Parathyroid adenoma (tissue), 2 donors: ENCODE results near the gene SYPL1.

Experiments
- H2AFZ ChIP-seq: fragments of 300-600 bp; sonication (generic); one replicate; pipeline ENCODE4 v1.7.0; 2017; ENCODE audit warnings: antibody characterized with exemption, mild to moderate bottlenecking
- H3K27ac ChIP-seq: fragments of 300-600 bp; sonication (generic); one replicate; pipeline ENCODE4 v1.7.0; 2017
- H3K27me3 ChIP-seq: fragments of 300-600 bp; sonication (generic); one replicate; pipeline ENCODE4 v1.7.0; 2017; ENCODE audit warnings: low read length; ENCODE audit not compliant: control insufficient read depth, insufficient read depth
- H3K36me3 ChIP-seq: fragments of 300-600 bp; sonication (generic); one replicate; pipeline ENCODE4 v1.7.0; 2017; ENCODE audit warnings: low read length; ENCODE audit not compliant: control insufficient read depth, insufficient read depth
- H3K4me1 ChIP-seq: fragments of 300-600 bp; sonication (generic); one replicate; pipeline ENCODE4 v1.7.0; 2017; ENCODE audit warnings: control low read depth
- H3K4me2 ChIP-seq: fragments of 300-600 bp; sonication (generic); one replicate; pipeline ENCODE4 v1.7.0; 2017; ENCODE audit warnings: low read length
- H3K4me3 ChIP-seq: fragments of 300-600 bp; sonication (generic); one replicate; pipeline ENCODE4 v1.7.0; 2017; ENCODE audit warnings: low read depth, low read length
- H3K79me2 ChIP-seq: fragments of 300-600 bp; sonication (generic); one replicate; pipeline ENCODE4 v1.7.0; 2017; ENCODE audit warnings: control low read depth
- H3K9ac ChIP-seq: fragments of 300-600 bp; sonication (generic); one replicate; pipeline ENCODE4 v1.7.0; 2017; ENCODE audit warnings: mild to moderate bottlenecking
- H3K9me3 ChIP-seq: fragments of 300-600 bp; sonication (generic); one replicate; pipeline ENCODE4 v1.7.0; 2017; ENCODE audit warnings: low read length; ENCODE audit not compliant: control insufficient read depth
- CTCF ChIP-seq: fragments of 300-600 bp; sonication (generic); IDR thresholded peaks from one replicate; pipeline ENCODE4 v1.7.0; 2017; ENCODE audit warnings: antibody characterized with exemption, mild to moderate bottlenecking
- donor health status: primary hyperparathyroidism.

SYPL1 gene

GRCh38 chr7:106100863-106101629 is 11.1 kb downstream of the SYPL1 start:
- Histone ChIP-seq H3K4me1 (peaks cover 6% of the 10 kb centered on the region), H3K9ac (no peak overlapping the region), H3K79me2 (peaks cover 26% of the 10 kb centered on the region), H3K9me3 (no peaks in the 10 kb centered on the region), H3K27me3 (no peaks in the 10 kb centered on the region), H3K4me2 (no peak overlapping the region), H3K27ac (no peak overlapping the region), H3K4me3 (no peak overlapping the region), H2AFZ (no peak overlapping the region), H3K36me3 (no peaks in the 10 kb centered on the region)
- no peak for TF ChIP-seq CTCF

- Histone ChIP-seq H3K4me2 (no peak overlapping the region), H3K4me3 (no peak overlapping the region), H3K27me3 (no peaks in the 10 kb centered on the region), H3K9me3 (no peaks in the 10 kb centered on the region), H3K27ac (no peak overlapping the region), H3K36me3 (no peaks in the 10 kb centered on the region), H3K9ac (no peak overlapping the region), H3K4me1 (peaks cover 6% of the 10 kb centered on the region), H3K79me2 (peaks cover 13% of the 10 kb centered on the region), H2AFZ (no peak overlapping the region)
- no peak for TF ChIP-seq CTCF
Measured at GRCh38 chr7:106099539-106099938, 12.6 kb downstream of the SYPL1 start.

- TF ChIP-seq CTCF = no peak
Measured at GRCh38 chr7:106098889-106099288, 13.2 kb downstream of the SYPL1 start.

GRCh38 chr7:106095634-106096033 is 16.5 kb downstream of the SYPL1 start:
- TF ChIP-seq CTCF = no peak
- Histone ChIP-seq H3K27ac (no peak overlapping the region), H2AFZ (no peak overlapping the region)

More at GRCh38 chr7:106098889-106099288, 13.2 kb downstream of the SYPL1 start:
- H3K27me3 ChIP-seq = no peaks in the 10 kb centered on the region
- H3K36me3 ChIP-seq = no peaks in the 10 kb centered on the region
- peaks cover 11% of the 10 kb centered on the region for H3K79me2 ChIP-seq
- H3K4me2 ChIP-seq = no peak overlapping the region
- no peaks in the 10 kb centered on the region for H3K9me3 ChIP-seq
- H3K4me3 ChIP-seq = no peak overlapping the region
- H3K4me1 ChIP-seq = peaks cover 6% of the 10 kb centered on the region
- H3K27ac ChIP-seq = no peak overlapping the region
- no peak overlapping the region for H3K9ac ChIP-seq
- no peak overlapping the region for H2AFZ ChIP-seq

GRCh38 chr7:106094780-106095179 is 17.3 kb downstream of the SYPL1 start:
- H3K4me1 ChIP-seq = no peaks in the 10 kb centered on the region
- no peak overlapping the region for H3K4me3 ChIP-seq
- H3K36me3 ChIP-seq = no peaks in the 10 kb centered on the region
- H3K27ac ChIP-seq = no peak overlapping the region
- H3K79me2 ChIP-seq = no peaks in the 10 kb centered on the region
- no peak overlapping the region for H3K4me2 ChIP-seq
- H2AFZ ChIP-seq = no peak overlapping the region
- no peaks in the 10 kb centered on the region for H3K27me3 ChIP-seq
- no peak overlapping the region for H3K9ac ChIP-seq
- no peak for TF ChIP-seq CTCF
- H3K9me3 ChIP-seq = no peaks in the 10 kb centered on the region

More at GRCh38 chr7:106095634-106096033, 16.5 kb downstream of the SYPL1 start:
- H3K9ac ChIP-seq = no peak overlapping the region
- H3K27me3 ChIP-seq = no peaks in the 10 kb centered on the region
- H3K79me2 ChIP-seq = peaks cover under 1% of the 10 kb centered on the region
- no peaks in the 10 kb centered on the region for H3K36me3 ChIP-seq
- H3K9me3 ChIP-seq = no peaks in the 10 kb centered on the region
- H3K4me1 ChIP-seq = peaks cover 2% of the 10 kb centered on the region
- H3K4me3 ChIP-seq = no peak overlapping the region
- H3K4me2 ChIP-seq = no peak overlapping the region
